GM10248 (cell line): Measurements from ENCODE around the gene GALNT3.

ENCODE experiments used
- CTCF ChIA-PET: fragments of 300-600 bp; sonication (Branson Sonifier 250); formaldehyde crosslinking; extraction: SDS; loops from one replicate; lab custom pipeline; 2021; ENCODE audit warnings: antibody characterized with exemption; lab: Yijun Ruan, JAX
- POLR2A ChIA-PET: fragments of 350-650 bp; sonication (Branson Sonifier 250); formaldehyde crosslinking; extraction: SDS; loops from one replicate; lab custom pipeline; 2020; ENCODE audit warnings: antibody characterized with exemption; lab: Yijun Ruan, JAX
- DNase-seq: peaks from one replicate; pipeline ENCODE4 v3.0.0; 2012; ENCODE audit errors: extremely low spot score
- CTCF ChIP-seq: IDR thresholded peaks from 2 replicates; pipeline ENCODE4 v1.5.1; 2012; ENCODE audit warnings: mild to moderate bottlenecking, low read depth; ENCODE audit errors: extremely low read depth, missing control alignments, control extremely low read depth

Gene GALNT3

GRCh38 chr2:165833156-165833555, 39.1 kb upstream of the GALNT3 start:
- ChIA-PET POLR2A (no interaction called here), CTCF (no interaction called here)
- DNase-seq, result no peak
- no peak for TF ChIP-seq CTCF

- ChIA-PET CTCF (no interaction called here), POLR2A (no interaction called here)
- DNase-seq, result no peak
- TF ChIP-seq CTCF, result no peak
Observed at GRCh38 chr2:165827921-165828276, 33.9 kb upstream of the GALNT3 start.

GRCh38 chr2:165827016-165827920, 33.2 kb upstream of the GALNT3 start:
- CTCF ChIA-PET, result interaction anchor here (1.0 kb wide), 2 partner anchors 12 to 136 kb away, joined by 3 read pairs; no protein-coding TSS in a partner anchor
- no peak for DNase-seq
- POLR2A ChIA-PET, result no interaction called here
- TF ChIP-seq CTCF, result no peak

- ChIA-PET POLR2A (no interaction called here), CTCF (no interaction called here)
- no peak for TF ChIP-seq CTCF
- no peak for DNase-seq
Observed at GRCh38 chr2:165825041-165825440, 31.0 kb upstream of the GALNT3 start.

- DNase-seq, result no peak
- TF ChIP-seq CTCF, result no peak
- CTCF ChIA-PET, result no interaction called here
- POLR2A ChIA-PET, result no interaction called here
Observed at GRCh38 chr2:165820296-165820695, 26.2 kb upstream of the GALNT3 start.

- CTCF ChIA-PET, result no interaction called here
- no peak for DNase-seq
- TF ChIP-seq CTCF, result no peak
- POLR2A ChIA-PET, result no interaction called here
Observed at GRCh38 chr2:165818920-165819319, 24.9 kb upstream of the GALNT3 start.
